ENCODE results near the gene XRCC1. TPM values are rescaled to one million over a fixed set of nuclear protein-coding genes. Genes with fewer than 3 reads are reported as not detected.

XRCC1 gene
- total and polyA plus RNA-seq, 5 donors from 2014 or later = 19.8 to 35.4 (median 24.7) TPM

DNA sequence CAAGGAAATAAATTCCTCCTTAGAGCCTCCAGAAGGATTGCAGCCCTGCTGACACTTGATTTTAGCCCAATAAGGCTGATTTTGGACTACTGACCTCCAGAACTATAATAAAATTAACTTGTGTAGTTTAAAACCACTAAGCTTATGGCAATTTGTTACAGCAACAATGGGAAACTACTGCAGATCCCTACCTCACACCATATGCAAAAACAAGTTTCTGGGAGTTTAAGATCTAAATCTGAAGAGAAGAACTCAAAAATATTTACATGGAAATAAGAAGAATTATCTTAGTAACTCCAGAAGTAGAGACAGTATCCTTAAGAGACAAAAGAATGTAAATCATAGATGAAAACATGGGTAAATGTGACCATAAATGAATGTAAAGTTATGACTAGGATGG is 36.4 kb downstream of the XRCC1 start:
- peaks cover 0 to 8% (median 5%) of the 10 kb centered on the region in 4 donors for H3K4me1 Mint-ChIP-seq
- Histone ChIP-seq H3K9me3 (ENCODE audit: control insufficient read depth in 2 of 2, low read length in 2 of 2) (peaks cover 7 to 9% of the 10 kb centered on the region in 2 experiments), H3K4me3 (ENCODE audit: low read depth, low read length) (no peak overlapping the region), H3K4me1 (ENCODE audit: control insufficient read depth, insufficient read depth, low read length, poor library complexity, severe bottlenecking) (peaks cover 1% of the 10 kb centered on the region), H3K27me3 (ENCODE audit: control insufficient read depth, insufficient read depth, low read length) (no peaks in the 10 kb centered on the region), H3K36me3 (ENCODE audit: control insufficient read depth, insufficient read depth, low read length) (peaks cover 51% of the 10 kb centered on the region), H3K27ac (ENCODE audit: insufficient read depth, low read length, poor library complexity, severe bottlenecking) (no peak overlapping the region)
- DNase-seq (no peak), ATAC-seq (ENCODE audit: low read depth in 2 of 2) (no peak)
- H3K27ac Mint-ChIP-seq = no peak overlapping the region
- peaks cover 47% of the 10 kb centered on the region for H3K36me3 Mint-ChIP-seq
- H3K4me3 Mint-ChIP-seq = no peak overlapping the region
- H3K27me3 Mint-ChIP-seq = peaks cover under 1% of the 10 kb centered on the region
- H3K9me3 Mint-ChIP-seq = peaks cover 0 to 9% (median 0%) of the 10 kb centered on the region in 7 donors

DNA sequence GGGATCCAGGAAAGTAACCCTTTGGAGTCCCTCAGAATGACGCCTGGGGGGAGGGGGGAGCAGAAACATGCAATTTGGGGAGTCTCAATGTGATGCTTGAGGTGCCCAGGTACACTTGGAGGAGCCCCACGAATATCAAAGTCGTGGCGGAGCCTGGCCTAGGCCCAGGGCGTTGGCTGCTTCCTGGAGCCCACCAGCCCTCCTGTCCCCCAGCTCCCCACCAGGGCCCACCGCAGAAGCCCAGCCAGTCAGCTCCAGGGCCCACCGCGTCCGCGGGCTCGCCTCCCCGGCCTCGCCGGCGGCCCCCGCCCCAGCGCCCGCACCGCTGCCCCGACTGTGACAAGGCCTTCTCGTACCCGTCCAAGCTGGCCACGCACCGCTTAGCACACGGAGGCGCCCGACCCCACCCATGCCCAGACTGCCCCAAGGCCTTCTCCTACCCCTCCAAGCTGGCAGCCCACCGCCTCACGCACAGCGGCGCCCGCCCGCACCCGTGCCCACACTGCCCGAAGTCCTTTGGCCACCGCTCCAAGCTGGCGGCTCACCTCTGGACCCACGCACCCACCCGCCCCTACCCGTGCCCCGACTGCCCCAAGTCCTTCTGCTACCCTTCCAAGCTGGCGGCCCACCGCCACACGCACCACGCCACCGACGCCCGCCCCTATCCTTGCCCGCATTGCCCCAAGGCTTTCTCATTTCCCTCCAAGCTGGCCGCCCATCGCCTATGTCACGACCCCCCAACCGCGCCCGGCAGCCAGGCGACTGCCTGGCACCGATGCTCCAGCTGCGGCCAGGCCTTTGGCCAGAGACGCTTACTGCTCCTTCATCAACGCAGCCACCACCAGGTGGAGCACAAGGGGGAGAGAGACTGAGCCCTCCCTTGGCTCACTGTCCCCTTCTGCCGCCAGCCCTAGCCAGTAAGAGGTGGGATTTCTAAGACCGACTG is 40.2 kb downstream of the XRCC1 start:
- H3K27me3 Mint-ChIP-seq = peaks cover 5% of the 10 kb centered on the region
- H3K27ac Mint-ChIP-seq = peak overlapping the region in 1 of 3 donors; percentile 23
- H3K36me3 Mint-ChIP-seq = peaks cover 22% of the 10 kb centered on the region
- Histone ChIP-seq H3K9me3 (ENCODE audit: control insufficient read depth in 2 of 2, low read length in 2 of 2) (peaks cover 7 to 9% of the 10 kb centered on the region in 2 experiments), H3K27ac (ENCODE audit: insufficient read depth, low read length, poor library complexity, severe bottlenecking) (peak overlapping the region; percentile 74), H3K27me3 (ENCODE audit: control insufficient read depth, insufficient read depth, low read length) (no peaks in the 10 kb centered on the region), H3K4me3 (ENCODE audit: low read depth, low read length) (no peak overlapping the region), H3K4me1 (ENCODE audit: control insufficient read depth, insufficient read depth, low read length, poor library complexity, severe bottlenecking) (peaks cover 11% of the 10 kb centered on the region), H3K36me3 (ENCODE audit: control insufficient read depth, insufficient read depth, low read length) (peaks cover 18% of the 10 kb centered on the region)
- H3K4me1 Mint-ChIP-seq = peaks cover 0 to 26% (median 11%) of the 10 kb centered on the region in 4 donors
- peaks cover 0 to 9% (median 2%) of the 10 kb centered on the region in 7 donors for H3K9me3 Mint-ChIP-seq
- peak in 1 of 3 donors; percentile 31 for DNase-seq
- ATAC-seq (ENCODE audit: low read depth in 2 of 2) = no peak
- H3K4me3 Mint-ChIP-seq = peak overlapping the region in 3 of 4 donors; percentile 67 to 94 (median 75)

DNA sequence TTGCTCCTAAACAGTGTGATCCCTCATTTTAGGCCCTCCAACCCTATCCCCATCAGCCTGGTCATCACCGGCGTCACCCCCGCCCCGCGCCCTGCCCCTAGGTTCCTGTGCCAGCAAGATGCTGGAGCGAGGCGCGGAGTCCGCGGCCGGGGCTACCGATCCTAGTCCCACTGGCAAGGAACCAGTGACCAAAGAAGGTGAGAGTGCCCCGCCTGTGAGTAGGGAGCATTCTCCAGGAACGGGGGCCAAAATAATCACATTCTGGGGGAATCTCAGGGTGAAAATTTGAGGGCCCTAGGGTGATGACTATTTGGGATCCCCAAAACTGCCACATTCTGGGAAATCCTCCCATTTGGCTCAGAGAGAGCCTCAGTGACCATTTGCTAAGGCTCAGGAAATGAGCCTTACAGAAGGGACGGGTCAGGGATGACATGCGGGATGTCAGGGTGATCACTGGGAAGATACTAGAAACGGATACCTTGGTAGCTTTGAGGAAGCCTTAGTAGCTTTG is 41.0 kb downstream of the XRCC1 start:
- H3K36me3 ChIP-seq (ENCODE audit: control insufficient read depth, insufficient read depth, low read length) = peaks cover 15% of the 10 kb centered on the region

DNA sequence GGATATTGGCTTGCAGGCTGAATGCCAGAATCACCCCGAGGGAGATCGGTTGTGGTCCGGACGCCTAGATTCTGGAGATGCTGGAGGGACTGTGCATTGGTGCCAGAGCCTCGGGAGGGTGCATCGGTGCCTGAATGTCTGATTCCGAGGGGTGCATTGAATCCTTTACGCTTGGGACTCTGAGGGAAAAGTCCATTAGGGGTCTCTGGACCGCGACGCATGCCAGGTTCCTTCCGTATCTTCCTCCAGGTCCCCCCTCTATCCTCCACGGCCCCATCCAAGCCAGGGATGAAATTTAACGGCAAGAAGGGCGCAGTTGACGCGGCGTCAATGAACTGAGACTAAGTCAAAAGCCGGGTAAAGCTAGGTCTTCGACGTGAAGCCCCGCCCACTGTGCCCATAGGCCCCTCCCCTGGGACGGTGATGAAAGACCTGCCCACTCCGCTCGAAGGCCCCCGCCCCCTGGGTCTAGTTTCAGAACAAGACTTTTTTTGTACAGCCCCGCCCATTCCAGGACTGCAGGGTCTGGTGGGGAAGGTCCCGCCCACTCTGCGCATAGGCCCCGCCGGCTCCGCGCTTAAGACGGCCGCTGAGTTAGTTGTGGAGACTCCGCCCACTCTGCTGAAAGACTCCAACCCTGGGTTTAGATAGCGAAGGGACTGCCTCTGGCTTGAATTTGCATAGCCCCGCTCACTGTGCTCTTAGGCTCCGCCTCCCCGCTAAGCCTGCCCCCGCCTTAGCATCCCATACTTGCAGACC is 41.6 kb downstream of the XRCC1 start:
- peaks cover 0 to 26% (median 11%) of the 10 kb centered on the region in 4 donors for H3K4me1 Mint-ChIP-seq
- peaks cover 0 to 5% (median 0%) of the 10 kb centered on the region in 7 donors for H3K9me3 Mint-ChIP-seq
- Histone ChIP-seq H3K9me3 (ENCODE audit: control insufficient read depth in 2 of 2, low read length in 2 of 2) (peaks cover 3 to 6% of the 10 kb centered on the region in 2 experiments), H3K4me3 (ENCODE audit: low read depth, low read length) (peak overlapping the region; percentile 81), H3K27ac (ENCODE audit: insufficient read depth, low read length, poor library complexity, severe bottlenecking) (peak overlapping the region; percentile 74), H3K36me3 (ENCODE audit: control insufficient read depth, insufficient read depth, low read length) (peaks cover 8% of the 10 kb centered on the region), H3K4me1 (ENCODE audit: control insufficient read depth, insufficient read depth, low read length, poor library complexity, severe bottlenecking) (peaks cover 11% of the 10 kb centered on the region), H3K27me3 (ENCODE audit: control insufficient read depth, insufficient read depth, low read length) (no peaks in the 10 kb centered on the region)
- peaks cover 5% of the 10 kb centered on the region for H3K27me3 Mint-ChIP-seq
- DNase-seq (peak; percentile 91 to 96 (median 91)), ATAC-seq (ENCODE audit: low read depth in 2 of 2) (peak; percentile 76 to 82)
- peak overlapping the region; percentile 93 to 98 (median 96) for H3K4me3 Mint-ChIP-seq
- H3K27ac Mint-ChIP-seq = peak overlapping the region; percentile 90 to 95 (median 93)
- H3K36me3 Mint-ChIP-seq = peaks cover 13% of the 10 kb centered on the region

More for the DNA sequence above, 41.0 kb downstream of the XRCC1 start:
- Mint-ChIP-seq H3K27ac (peak overlapping the region; percentile 90 to 95 (median 93)), H3K27me3 (peaks cover 5% of the 10 kb centered on the region), H3K9me3 (peaks cover 0 to 9% (median 2%) of the 10 kb centered on the region in 7 donors), H3K4me3 (peak overlapping the region; percentile 93 to 98 (median 96)), H3K4me1 (peaks cover 0 to 26% (median 11%) of the 10 kb centered on the region in 4 donors), H3K36me3 (peaks cover 18% of the 10 kb centered on the region)
- Histone ChIP-seq H3K27me3 (ENCODE audit: control insufficient read depth, insufficient read depth, low read length) (no peaks in the 10 kb centered on the region), H3K4me3 (ENCODE audit: low read depth, low read length) (no peak overlapping the region), H3K27ac (ENCODE audit: insufficient read depth, low read length, poor library complexity, severe bottlenecking) (peak overlapping the region; percentile 74), H3K4me1 (ENCODE audit: control insufficient read depth, insufficient read depth, low read length, poor library complexity, severe bottlenecking) (peaks cover 11% of the 10 kb centered on the region), H3K9me3 (ENCODE audit: control insufficient read depth in 2 of 2, low read length in 2 of 2) (peaks cover 7 to 9% of the 10 kb centered on the region in 2 experiments)
- DNase-seq (no peak), ATAC-seq (ENCODE audit: low read depth in 2 of 2) (no peak)

DNA sequence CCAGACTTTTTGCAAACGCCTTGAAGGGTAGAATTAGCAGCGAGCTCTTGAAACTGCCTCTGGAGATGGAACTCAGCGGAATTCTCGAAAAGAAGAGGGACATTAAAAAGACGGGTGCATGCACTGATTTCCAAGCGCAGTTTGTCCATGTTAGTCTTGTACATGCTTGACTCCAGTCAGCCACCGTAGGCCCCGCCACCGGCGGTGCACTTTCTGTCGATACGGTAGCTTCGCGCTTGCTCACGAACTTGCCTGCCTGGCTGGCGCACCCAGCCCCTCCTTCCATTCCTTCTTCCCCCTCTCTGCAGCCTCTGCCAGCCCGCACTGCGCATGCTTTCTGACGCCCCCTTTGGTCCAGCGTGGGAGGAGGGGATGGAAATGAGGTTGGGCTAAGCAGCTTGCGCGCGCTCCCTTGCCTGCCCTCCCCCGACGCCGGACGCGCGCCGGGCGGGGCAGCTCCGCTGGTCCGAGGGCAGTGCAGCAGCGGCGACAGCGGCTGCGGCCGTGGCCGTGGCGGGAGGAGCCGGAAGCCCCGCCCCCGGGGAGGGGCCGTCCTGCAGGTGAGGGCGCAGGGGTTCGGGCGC is 42.3 kb downstream of the XRCC1 start, which contains the start of gene ZNF575:
TSS of gene ZNF575 (plus strand) at position 227 of the 584 bp plus-strand sequence. CDS start 1,235 bp downstream, outside the sequence.
- H3K4me3 ChIP-seq (ENCODE audit: low read depth, low read length) = peak within 1 kb of the TSS; percentile 81
- Mint-ChIP-seq H3K27me3 (peaks cover 5% of the 10 kb centered on the region), H3K27ac (peak within 1 kb of the TSS; percentile 90 to 95 (median 93)), H3K4me1 (peaks cover 0 to 26% (median 9%) of the 10 kb centered on the region in 4 donors), H3K36me3 (peaks cover 7% of the 10 kb centered on the region), H3K4me3 (peak within 1 kb of the TSS; percentile 93 to 98 (median 96)), H3K9me3 (peaks cover 0 to 2% (median 0%) of the 10 kb centered on the region in 7 donors)
- peaks cover 11% of the 10 kb centered on the region for H3K4me1 ChIP-seq (ENCODE audit: control insufficient read depth, insufficient read depth, low read length, poor library complexity, severe bottlenecking)
- H3K36me3 ChIP-seq (ENCODE audit: control insufficient read depth, insufficient read depth, low read length) = peaks cover 2% of the 10 kb centered on the region
- peak; percentile 71 to 92 (median 85) for DNase-seq
- peak within 1 kb of the TSS; percentile 74 for H3K27ac ChIP-seq (ENCODE audit: insufficient read depth, low read length, poor library complexity, severe bottlenecking)
- peak; percentile 43 to 58 for ATAC-seq (ENCODE audit: low read depth in 2 of 2)
- no peaks in the 10 kb centered on the region for H3K9me3 ChIP-seq (ENCODE audit: control insufficient read depth in 2 of 2, low read length in 2 of 2)
- no peaks in the 10 kb centered on the region for H3K27me3 ChIP-seq (ENCODE audit: control insufficient read depth, insufficient read depth, low read length)

DNA sequence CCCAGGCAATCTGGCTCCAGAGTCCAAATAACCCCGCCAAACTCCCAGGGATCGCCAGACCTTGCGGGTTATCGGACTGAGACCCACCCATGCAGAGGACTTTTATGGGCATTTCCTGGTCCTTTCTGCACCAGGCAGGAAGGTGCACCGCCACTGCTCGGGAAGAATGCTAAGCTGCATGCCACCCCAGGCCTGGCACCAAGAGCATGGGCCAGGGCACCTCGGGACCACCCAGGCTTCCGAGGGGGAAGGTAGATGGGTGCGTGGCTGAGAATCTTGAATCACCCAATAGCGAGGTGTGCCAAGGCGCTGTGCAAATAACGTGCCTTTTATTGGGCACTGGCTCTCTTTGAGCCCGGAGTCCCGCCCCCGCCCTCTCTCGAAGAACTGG is 42.8 kb downstream of the XRCC1 start:
- H3K27ac ChIP-seq (ENCODE audit: insufficient read depth, low read length, poor library complexity, severe bottlenecking) = peak overlapping the region; percentile 74
- Mint-ChIP-seq H3K4me3 (peak overlapping the region; percentile 93 to 98 (median 96)), H3K9me3 (peaks cover 0 to 2% (median 0%) of the 10 kb centered on the region in 7 donors), H3K27ac (peak overlapping the region; percentile 84 to 95 (median 93)), H3K27me3 (peaks cover 5% of the 10 kb centered on the region), H3K36me3 (peaks cover 5% of the 10 kb centered on the region), H3K4me1 (peaks cover 0 to 26% (median 9%) of the 10 kb centered on the region in 4 donors)
- H3K4me1 ChIP-seq (ENCODE audit: control insufficient read depth, insufficient read depth, low read length, poor library complexity, severe bottlenecking) = peaks cover 15% of the 10 kb centered on the region
- H3K9me3 ChIP-seq (ENCODE audit: control insufficient read depth in 2 of 2, low read length in 2 of 2) = no peaks in the 10 kb centered on the region
- ATAC-seq (ENCODE audit: low read depth in 2 of 2) (peak in 1 of 2 donors; percentile 9), DNase-seq (peak in 1 of 3 donors; percentile 36)
- peak overlapping the region; percentile 69 for H3K4me3 ChIP-seq (ENCODE audit: low read depth, low read length)
- no peaks in the 10 kb centered on the region for H3K36me3 ChIP-seq (ENCODE audit: control insufficient read depth, insufficient read depth, low read length)
- no peaks in the 10 kb centered on the region for H3K27me3 ChIP-seq (ENCODE audit: control insufficient read depth, insufficient read depth, low read length)
